Pancreas (tissue), 10 donors: ENCODE measurements around the gene ALAD. TPM values are rescaled to one million over a fixed set of nuclear protein-coding genes. Genes with fewer than 3 reads are reported as not detected.

Experiments
- ATAC-seq, 4 donors: fragments of 200-7000 bp; cut with Tn5 transposase; one replicate each; pipeline versions ENCODE4 v1.8.0 to v1.9.1; 2020; ENCODE audit warnings: mild to moderate bottlenecking in 4 of 4, moderate library complexity in 4 of 4
- DNase-seq, 6 donors: peaks; one replicate each; pipeline ENCODE4 v3.0.0-alpha.2; 2020
- FAIRE-seq: peaks from 2 replicates; lab custom pipeline; 2012; peaks lifted over from hg19 to GRCh38; lab: Jason Lieb, UNC
- H3K27ac ChIP-seq, 4 donors: fragments of 200-600 bp; sonication (generic); 1 replicate in 3 of 4; 2 replicates in 1 of 4; pipeline versions ENCODE4 v1.5.0 to v1.8.0; 2020
- H3K27me3 ChIP-seq, 4 donors: fragments of 200-600 bp; one replicate each; pipeline ENCODE4 v1.8.0; 2021
- H3K36me3 ChIP-seq, 3 donors: fragments of 200-600 bp; sonication (generic) in 1 of 3; one replicate each; pipeline versions ENCODE4 v1.5.0 to v1.8.0; 2020 to 2021
- H3K4me1 ChIP-seq, 3 donors: fragments of 200-600 bp; one replicate each; pipeline ENCODE4 v1.8.0; 2021
- H3K4me3 ChIP-seq, 4 donors: fragments of 200-600 bp; sonication (generic) in 2 of 4; one replicate each; pipeline versions ENCODE4 v1.5.0 to v1.8.0; 2020 to 2021
- H3K9me3 ChIP-seq, 4 donors: fragments of 200-600 bp; one replicate each; pipeline ENCODE4 v1.8.0; 2021
- CTCF ChIP-seq, 4 donors: fragments of 200-600 bp; sonication (generic) in 3 of 4; IDR thresholded peaks; one replicate each; pipeline versions ENCODE4 v1.5.0 to v1.8.0; 2021; ENCODE audit warnings: antibody characterized with exemption in 4 of 4
- WGBS, 2 donors: extraction: QIAGEN DNeasy Blood & Tissue Kit; methylation state at CpG; one replicate each; pipeline ENCODE4 v1.1.7; 2013; 5-methylcytosine and 5-hydroxymethylcytosine counted together
- intact Hi-C, 3 donors: fragments of 100-400 bp; cut with DNase I; formaldehyde crosslinking; loops; one replicate each; pipeline versions ENCODE4 v1.11.1 to v1.14.2; 2022
- polyA plus RNA-seq, 2 donors: library from polyadenylated mRNA; stranded (reverse); fragments of 200-250 nt; gene quantifications; one replicate each; pipeline ENCODE4 v1.2.3, GENCODE V29; 2013
- total RNA-seq, 6 donors: library from RNA; stranded (reverse); fragmentation: NEBNext Ultra II Directional in 4 of 6; extraction: Animal tissue kit (Norgen Biotek cat#: 25700) in 4 of 6; gene quantifications; one replicate each; pipeline versions ENCODE4 v1.2.1 to v1.2.4, GENCODE V29; 2021 to 2023
- donor health status: healthy with polysubstance abuse.
- donor health status: DM: no; HTN: no; CAD: no; lungs with moderate emphysema.
- donor health status: DM: no; HTN: no; CAD: no.
- donor health status: control.
- donor health status: control.
- donor health status: Bipolar disorder and iron deficiency.
- donor health status: DM: yes; HTN: yes; CAD: no.
- donor health status: DM: no; HTN: no; CAD: no.
- donor health status: DM: no; HTN: no; CAD: no.
- donor health status: DM: yes; HTN: yes; CAD: no.

Gene ALAD
- total and polyA plus RNA-seq, 8 donors = 35.7 to 60.3 (median 44.9) TPM

DNA sequence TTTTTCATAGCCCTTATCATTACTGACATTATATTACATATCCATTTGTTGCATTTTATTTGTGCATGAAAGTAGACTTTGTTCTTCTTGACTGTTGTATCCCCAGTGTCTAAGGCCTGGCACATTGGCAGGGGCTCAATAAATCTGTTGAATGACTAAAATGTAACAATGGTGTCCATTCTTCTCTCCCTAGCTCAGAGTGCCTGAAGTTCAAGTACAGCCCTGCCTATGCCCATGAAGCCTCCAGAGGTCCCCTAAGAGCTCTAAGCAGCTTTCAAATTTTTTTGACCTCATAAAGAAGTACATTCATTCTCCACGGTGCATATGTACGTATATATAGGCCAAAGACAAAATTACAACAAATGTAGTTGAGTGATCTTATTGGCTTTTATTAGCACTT, 55.9 kb downstream of the ALAD start:
- H3K27ac ChIP-seq = no peak overlapping the region

GRCh38 chr9:113343732-113344231, 57.3 kb downstream of the ALAD start:
- H3K4me3 ChIP-seq = no peak overlapping the region
- 65 to 67% methylated on average over 1 of the region's 1 CpG for WGBS, 2 donors
- intact Hi-C loops = loop anchor here in 2 of 3 donors (10.0 kb wide), 1 partner anchor 51 kb away; no protein-coding TSS in a partner anchor
- no peaks in the 10 kb centered on the region for H3K9me3 ChIP-seq
- no peaks in the 10 kb centered on the region for H3K27me3 ChIP-seq
- H3K36me3 ChIP-seq = no peaks in the 10 kb centered on the region
- ATAC-seq (peak in 3 of 4 donors; percentile 56 to 68 (median 56)), FAIRE-seq (peak; percentile 57), DNase-seq (peak; percentile 50 to 84 (median 66))
- H3K4me1 ChIP-seq = peaks cover 3 to 8% (median 7%) of the 10 kb centered on the region in 3 donors
- TF ChIP-seq CTCF (IDR thresholded peaks at IDR 0.05) = no peak
- H3K27ac ChIP-seq = peak overlapping the region in 3 of 4 donors; percentile 53 to 85 (median 82)

More for the DNA sequence above, 55.9 kb downstream of the ALAD start:
- FAIRE-seq (no peak), DNase-seq (no peak), ATAC-seq (no peak)
- Histone ChIP-seq H3K9me3 (no peaks in the 10 kb centered on the region), H3K4me3 (no peak overlapping the region), H3K4me1 (peaks cover 0 to 4% (median 3%) of the 10 kb centered on the region in 3 donors), H3K27me3 (no peaks in the 10 kb centered on the region), H3K36me3 (no peaks in the 10 kb centered on the region)
- intact Hi-C loops = loop anchor here in 2 of 3 donors (10.0 kb wide), 1 partner anchor 50 kb away; no protein-coding TSS in a partner anchor
- no peak for TF ChIP-seq CTCF (IDR thresholded peaks at IDR 0.05)
- WGBS, 2 donors = 65 to 68% methylated on average over 2 of the region's 2 CpGs

- Histone ChIP-seq H3K36me3 (no peaks in the 10 kb centered on the region), H3K4me1 (peaks cover 3 to 8% (median 8%) of the 10 kb centered on the region in 3 donors), H3K27ac (no peak overlapping the region), H3K9me3 (no peaks in the 10 kb centered on the region), H3K27me3 (no peaks in the 10 kb centered on the region), H3K4me3 (no peak overlapping the region)
- ATAC-seq (no peak), DNase-seq (peak in 1 of 6 donors; percentile 34), FAIRE-seq (no peak)
- WGBS, 2 donors = 67 to 69% methylated on average over 9 of the region's 9 CpGs
- intact Hi-C loops = loop anchor here in 2 of 3 donors (10.0 kb wide), 1 partner anchor 53 kb away; no protein-coding TSS in a partner anchor
- TF ChIP-seq CTCF (IDR thresholded peaks at IDR 0.05) = no peak
These were observed 59.2 kb downstream of the ALAD start for GRCh38 chr9:113341712-113342410.

DNA sequence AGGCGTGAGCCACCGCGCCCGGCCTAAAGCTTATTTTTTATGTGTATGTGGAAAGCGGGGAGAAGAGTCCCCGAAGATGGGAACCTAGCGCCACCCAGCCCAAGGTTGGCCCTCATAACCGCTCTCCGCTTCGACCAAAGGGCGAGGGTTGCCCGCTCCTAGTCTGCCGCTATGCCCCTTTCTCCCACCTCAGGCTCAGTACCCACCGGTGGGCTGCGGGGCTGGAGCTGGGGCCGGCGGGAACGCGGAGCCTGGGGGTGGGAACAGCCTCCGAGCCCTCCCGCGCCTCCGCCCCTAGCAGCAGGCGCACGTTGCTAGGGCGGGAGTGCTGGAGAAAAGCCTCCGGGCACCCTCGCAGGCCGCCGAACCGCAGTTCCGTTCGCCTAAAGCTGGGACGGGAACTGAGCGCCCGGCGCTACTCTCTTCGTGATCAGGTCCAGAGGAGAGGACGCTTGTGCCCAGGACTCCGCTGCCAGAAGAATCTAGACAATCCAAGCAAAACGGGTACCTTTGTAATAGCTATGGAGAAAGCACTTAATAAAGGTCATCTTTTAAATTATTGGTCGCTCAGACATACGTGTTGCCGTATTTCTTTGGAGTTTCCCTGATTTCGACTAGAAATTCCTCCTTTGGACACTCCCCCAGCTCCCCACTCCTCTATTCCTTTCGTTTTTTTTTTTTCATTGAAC, 60.9 kb downstream of the ALAD start, which contains the start of gene WDR31:
WDR31 (minus strand) TSS at position 265 of the 689 bp plus-strand sequence. CDS start 8,253 bp downstream, outside the sequence.
- peak; percentile 95 to 99 (median 98) for ATAC-seq
- Histone ChIP-seq H3K36me3 (no peaks in the 10 kb centered on the region), H3K4me3 (peak within 1 kb of the TSS; percentile 60 to 83 (median 66)), H3K27ac (peak within 1 kb of the TSS; percentile 62 to 81 (median 65)), H3K27me3 (no peaks in the 10 kb centered on the region), H3K9me3 (no peaks in the 10 kb centered on the region), H3K4me1 (peaks cover 3 to 8% (median 8%) of the 10 kb centered on the region in 3 donors)
- WGBS, 2 donors = 0 to 1% methylated on average over 46 of the region's 46 CpGs
- DNase-seq = peak; percentile 82 to 95 (median 88)
- no peak for FAIRE-seq
- intact Hi-C loops = loop anchor here in 2 of 3 donors (10.0 kb wide), 1 partner anchor 55 kb away; no protein-coding TSS in a partner anchor
- no peak for TF ChIP-seq CTCF (IDR thresholded peaks at IDR 0.05)
